GM23338 (cell line): ENCODE measurements around the gene CIZ1. TPM values are rescaled to one million over a fixed set of nuclear protein-coding genes. Genes with fewer than 3 reads are reported as not detected.

Experiments
- ATAC-seq: fragments of 200-7000 bp; cut with Tn5 transposase; 3 replicates; pipeline ENCODE4 v1.9.1; 2020
- DNase-seq: peaks from one replicate; pipeline ENCODE4 v3.0.0-alpha.2; 2015; ENCODE audit warnings: low spot score
- H2AFZ ChIP-seq: fragments of 200-600 bp; sonication (generic); 2 replicates; pipeline ENCODE4 v1.8.0; 2016; ENCODE audit warnings: antibody characterized with exemption, mild to moderate bottlenecking, moderate library complexity
- H3F3A ChIP-seq: fragments of 200-600 bp; sonication (generic); replicated peaks from 2 replicates; pipeline ENCODE4 v1.8.0; 2017; ENCODE audit warnings: antibody characterized with exemption, mixed run types, low read depth
- H3K27ac ChIP-seq: fragments of 200-600 bp; sonication (generic); 2 replicates; pipeline ENCODE4 v1.6.1; 2016; ENCODE audit warnings: low read depth
- H3K27me3 ChIP-seq: fragments of 200-600 bp; sonication (generic); 2 replicates; pipeline ENCODE4 v1.8.0; 2016; ENCODE audit warnings: mild to moderate bottlenecking, mixed run types, moderate library complexity; ENCODE audit not compliant: insufficient read depth
- H3K36me3 ChIP-seq: fragments of 200-600 bp; sonication (generic); 2 replicates; pipeline ENCODE4 v1.8.0; 2016; ENCODE audit warnings: mild to moderate bottlenecking; ENCODE audit not compliant: insufficient read depth
- H3K4me1 ChIP-seq: fragments of 200-600 bp; sonication (generic); 2 replicates; pipeline ENCODE4 v1.8.0; 2016; ENCODE audit warnings: mild to moderate bottlenecking, moderate library complexity; ENCODE audit not compliant: insufficient read depth
- H3K4me2 ChIP-seq: fragments of 200-600 bp; sonication (generic); 2 replicates; pipeline ENCODE4 v1.7.1; 2017; ENCODE audit warnings: mixed run types
- H3K4me3 ChIP-seq: fragments of 200-600 bp; sonication (generic); 2 replicates; pipeline ENCODE4 v1.6.1; 2016; ENCODE audit warnings: mixed run types
- H3K79me2 ChIP-seq: fragments of 200-600 bp; sonication (generic); replicated peaks from 2 replicates; pipeline ENCODE4 v1.8.0; 2017; ENCODE audit warnings: mild to moderate bottlenecking; ENCODE audit not compliant: insufficient read depth
- H3K9me2 ChIP-seq: fragments of 200-600 bp; sonication (generic); 2 replicates; pipeline ENCODE4 v1.8.0; 2017; ENCODE audit not compliant: insufficient read depth
- H4K20me1 ChIP-seq: fragments of 200-600 bp; sonication (generic); replicated peaks from 2 replicates; pipeline ENCODE4 v1.8.0; 2017; ENCODE audit warnings: mild to moderate bottlenecking; ENCODE audit not compliant: insufficient read depth
- H3K27ac Mint-ChIP-seq: 2 replicates; pipeline ENCODE4 v1.8.0; 2020; ENCODE audit warnings: inconsistent platforms, mild to moderate bottlenecking, moderate library complexity, mixed read lengths
- H3K27me3 Mint-ChIP-seq: 3 replicates; pipeline ENCODE4 v1.8.0; 2022; ENCODE audit warnings: low read depth, mild to moderate bottlenecking, moderate library complexity, mixed read lengths, inconsistent platforms; ENCODE audit not compliant: insufficient read depth, poor library complexity
- H3K36me3 Mint-ChIP-seq: 3 replicates; pipeline ENCODE4 v1.8.0; 2021; ENCODE audit warnings: low read depth, mild to moderate bottlenecking, inconsistent platforms, moderate library complexity, mixed read lengths
- H3K4me1 Mint-ChIP-seq: 3 replicates; pipeline ENCODE4 v1.8.0; 2020; ENCODE audit warnings: mild to moderate bottlenecking, inconsistent platforms, mixed read lengths
- H3K4me3 Mint-ChIP-seq: 3 replicates; pipeline ENCODE4 v1.8.0; 2021; ENCODE audit warnings: moderate library complexity, mild to moderate bottlenecking, inconsistent platforms, mixed read lengths
- H3K9me3 Mint-ChIP-seq: 3 replicates; pipeline ENCODE4 v1.8.0; 2020; ENCODE audit warnings: moderate library complexity, mild to moderate bottlenecking, inconsistent platforms, mixed read lengths
- CREB1 ChIP-seq: fragments of 250-450 bp; sonication (Bioruptor Pico); IDR thresholded peaks from 2 replicates; pipeline ENCODE4 v1.5.0; 2020; ENCODE audit warnings: low read depth, mild to moderate bottlenecking, moderate library complexity
- ETS1 ChIP-seq: IDR thresholded peaks from 2 replicates; pipeline ENCODE4 v1.6.1; 2016; ENCODE audit warnings: antibody characterized with exemption
- EZH2 ChIP-seq: fragments of 200-600 bp; sonication (generic); IDR thresholded peaks from one replicate; pipeline ENCODE4 v1.8.0; 2017; ENCODE audit warnings: antibody characterized with exemption, mild to moderate bottlenecking, low read depth; ENCODE audit not compliant: unreplicated experiment
- EZH2phosphoT487 ChIP-seq: fragments of 200-600 bp; sonication (generic); IDR thresholded peaks from one replicate; pipeline ENCODE4 v1.8.1; 2018; ENCODE audit warnings: antibody characterized with exemption; ENCODE audit not compliant: unreplicated experiment
- JUNB ChIP-seq: IDR thresholded peaks from one replicate; pipeline ENCODE4 v1.6.1; 2016; ENCODE audit warnings: antibody characterized with exemption; ENCODE audit not compliant: unreplicated experiment
- NANOG ChIP-seq: IDR thresholded peaks from 2 replicates; pipeline ENCODE4 v1.6.1; 2016; ENCODE audit warnings: antibody characterized with exemption, borderline replicate concordance
- POLR2AphosphoS5 ChIP-seq: IDR thresholded peaks from 2 replicates; pipeline ENCODE4 v1.6.1; 2016; ENCODE audit warnings: antibody characterized with exemption, low read depth
- STAT1 ChIP-seq: IDR thresholded peaks from one replicate; pipeline ENCODE4 v1.6.1; 2016; ENCODE audit warnings: antibody characterized with exemption; ENCODE audit not compliant: unreplicated experiment
- ZNF331 ChIP-seq: fragments of 250-450 bp; sonication (Bioruptor Pico); IDR thresholded peaks from 2 replicates; pipeline ENCODE4 v1.5.0; 2020; ENCODE audit warnings: low read depth, mild to moderate bottlenecking, moderate library complexity
- ZNF462 ChIP-seq: fragments of 250-450 bp; sonication (Bioruptor Pico); IDR thresholded peaks from 2 replicates; pipeline ENCODE4 v1.5.0; 2020; ENCODE audit warnings: mild to moderate bottlenecking, moderate library complexity
- polyA plus RNA-seq: library from polyadenylated mRNA; unstranded; fragments of >200 nt; fragmentation: Nextera tagmentation; extraction: Ambion mirVana; gene quantifications from 2 replicates; pipeline ENCODE4 v1.2.1, GENCODE V29; 2016
- total RNA-seq: library from RNA; depleted of rRNA; stranded (reverse); fragments of >200 nt; shearing (Covaris generic); gene quantifications from 2 replicates; pipeline ENCODE4 v1.2.3, GENCODE V29; 2014
- TF ChIP-seq, protein P1 (sequence below), 2 experiments: fragments of 200-600 bp in 1 of 2; sonication (generic) in 1 of 2; conservative IDR thresholded peaks; 2 replicates each; pipeline versions ENCODE4 v1.5.1 to v1.6.1; 2016 to 2017; ENCODE audit warnings: antibody characterized with exemption in 2 of 2, low read depth in 2 of 2, mild to moderate bottlenecking in 2 of 2, moderate library complexity in 1 of 2
- TF ChIP-seq, protein P2 (sequence below): IDR thresholded peaks from one replicate; pipeline ENCODE4 v1.6.1; 2018; ENCODE audit warnings: antibody characterized with exemption; ENCODE audit not compliant: unreplicated experiment

CIZ1 gene
- total and polyA plus RNA-seq, 2 experiments from 2014 or later, result 49.6 to 61.4 TPM

GRCh38 chr9:128118971-128119665 is 72.3 kb downstream of the CIZ1 start:
- TF ChIP-seq POLR2AphosphoS5 (no peak), CREB1 (CRISPR knock-in tag) (no peak), ZNF462 (no peak), ETS1 (no peak), ZNF331 (CRISPR knock-in tag) (no peak), EZH2 (no peak), NANOG (no peak), JUNB (no peak), EZH2phosphoT487 (no peak), STAT1 (no peak)
- TF ChIP-seq, protein P1, sequence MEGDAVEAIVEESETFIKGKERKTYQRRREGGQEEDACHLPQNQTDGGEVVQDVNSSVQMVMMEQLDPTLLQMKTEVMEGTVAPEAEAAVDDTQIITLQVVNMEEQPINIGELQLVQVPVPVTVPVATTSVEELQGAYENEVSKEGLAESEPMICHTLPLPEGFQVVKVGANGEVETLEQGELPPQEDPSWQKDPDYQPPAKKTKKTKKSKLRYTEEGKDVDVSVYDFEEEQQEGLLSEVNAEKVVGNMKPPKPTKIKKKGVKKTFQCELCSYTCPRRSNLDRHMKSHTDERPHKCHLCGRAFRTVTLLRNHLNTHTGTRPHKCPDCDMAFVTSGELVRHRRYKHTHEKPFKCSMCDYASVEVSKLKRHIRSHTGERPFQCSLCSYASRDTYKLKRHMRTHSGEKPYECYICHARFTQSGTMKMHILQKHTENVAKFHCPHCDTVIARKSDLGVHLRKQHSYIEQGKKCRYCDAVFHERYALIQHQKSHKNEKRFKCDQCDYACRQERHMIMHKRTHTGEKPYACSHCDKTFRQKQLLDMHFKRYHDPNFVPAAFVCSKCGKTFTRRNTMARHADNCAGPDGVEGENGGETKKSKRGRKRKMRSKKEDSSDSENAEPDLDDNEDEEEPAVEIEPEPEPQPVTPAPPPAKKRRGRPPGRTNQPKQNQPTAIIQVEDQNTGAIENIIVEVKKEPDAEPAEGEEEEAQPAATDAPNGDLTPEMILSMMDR (conservative IDR thresholded peaks at IDR 0.05; ENCODE audit: low read depth in 2 of 2), result no peak
- TF ChIP-seq, protein P2, sequence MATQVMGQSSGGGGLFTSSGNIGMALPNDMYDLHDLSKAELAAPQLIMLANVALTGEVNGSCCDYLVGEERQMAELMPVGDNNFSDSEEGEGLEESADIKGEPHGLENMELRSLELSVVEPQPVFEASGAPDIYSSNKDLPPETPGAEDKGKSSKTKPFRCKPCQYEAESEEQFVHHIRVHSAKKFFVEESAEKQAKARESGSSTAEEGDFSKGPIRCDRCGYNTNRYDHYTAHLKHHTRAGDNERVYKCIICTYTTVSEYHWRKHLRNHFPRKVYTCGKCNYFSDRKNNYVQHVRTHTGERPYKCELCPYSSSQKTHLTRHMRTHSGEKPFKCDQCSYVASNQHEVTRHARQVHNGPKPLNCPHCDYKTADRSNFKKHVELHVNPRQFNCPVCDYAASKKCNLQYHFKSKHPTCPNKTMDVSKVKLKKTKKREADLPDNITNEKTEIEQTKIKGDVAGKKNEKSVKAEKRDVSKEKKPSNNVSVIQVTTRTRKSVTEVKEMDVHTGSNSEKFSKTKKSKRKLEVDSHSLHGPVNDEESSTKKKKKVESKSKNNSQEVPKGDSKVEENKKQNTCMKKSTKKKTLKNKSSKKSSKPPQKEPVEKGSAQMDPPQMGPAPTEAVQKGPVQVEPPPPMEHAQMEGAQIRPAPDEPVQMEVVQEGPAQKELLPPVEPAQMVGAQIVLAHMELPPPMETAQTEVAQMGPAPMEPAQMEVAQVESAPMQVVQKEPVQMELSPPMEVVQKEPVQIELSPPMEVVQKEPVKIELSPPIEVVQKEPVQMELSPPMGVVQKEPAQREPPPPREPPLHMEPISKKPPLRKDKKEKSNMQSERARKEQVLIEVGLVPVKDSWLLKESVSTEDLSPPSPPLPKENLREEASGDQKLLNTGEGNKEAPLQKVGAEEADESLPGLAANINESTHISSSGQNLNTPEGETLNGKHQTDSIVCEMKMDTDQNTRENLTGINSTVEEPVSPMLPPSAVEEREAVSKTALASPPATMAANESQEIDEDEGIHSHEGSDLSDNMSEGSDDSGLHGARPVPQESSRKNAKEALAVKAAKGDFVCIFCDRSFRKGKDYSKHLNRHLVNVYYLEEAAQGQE, result no peak
- no peak for DNase-seq
- Mint-ChIP-seq H3K9me3 (no peaks in the 10 kb centered on the region), H3K36me3 (peaks cover 33% of the 10 kb centered on the region), H3K27me3 (peaks cover 19% of the 10 kb centered on the region), H3K4me1 (peaks cover 10% of the 10 kb centered on the region), H3K4me3 (no peak overlapping the region), H3K27ac (no peak overlapping the region)
- Histone ChIP-seq H4K20me1 (peaks cover 5% of the 10 kb centered on the region; the same call in 1 of the 2 replicates), H3F3A (peaks cover 7% of the 10 kb centered on the region; the same call in 1 of the 2 replicates), H3K4me1 (peaks cover 6% of the 10 kb centered on the region; the same call in 1 of the 2 replicates), H3K79me2 (no peaks in the 10 kb centered on the region), H3K36me3 (0 out of 2 replicates have a peak, but pooled peaks cover 4% of the 10 kb centered on the region), H2AFZ (no peak overlapping the region), H3K9me2 (no peaks in the 10 kb centered on the region), H3K27me3 (no peaks in the 10 kb centered on the region), H3K4me2 (no peak overlapping the region), H3K4me3 (no peak overlapping the region), H3K27ac (no peak overlapping the region)
- no peak for ATAC-seq
